ENCODE data around the gene DACT2.

- TF ChIP-seq CTCF (IDR thresholded peaks at IDR 0.05; ENCODE audit: low read depth, low read length) (no peak), MYC (IDR thresholded peaks at IDR 0.05; ENCODE audit: low read depth, low read length) (no peak)
Measured at GRCh38 chr6:168305863-168306262, 13.7 kb downstream of the DACT2 start.
